ENCODE measurements around the gene DIPK1B. TPM values are rescaled to one million over a fixed set of nuclear protein-coding genes. Genes with fewer than 3 reads are reported as not detected.

The DIPK1B gene
- total and polyA plus RNA-seq, 2 experiments from 2014 or later: 18.7 to 60.0 TPM

DNA sequence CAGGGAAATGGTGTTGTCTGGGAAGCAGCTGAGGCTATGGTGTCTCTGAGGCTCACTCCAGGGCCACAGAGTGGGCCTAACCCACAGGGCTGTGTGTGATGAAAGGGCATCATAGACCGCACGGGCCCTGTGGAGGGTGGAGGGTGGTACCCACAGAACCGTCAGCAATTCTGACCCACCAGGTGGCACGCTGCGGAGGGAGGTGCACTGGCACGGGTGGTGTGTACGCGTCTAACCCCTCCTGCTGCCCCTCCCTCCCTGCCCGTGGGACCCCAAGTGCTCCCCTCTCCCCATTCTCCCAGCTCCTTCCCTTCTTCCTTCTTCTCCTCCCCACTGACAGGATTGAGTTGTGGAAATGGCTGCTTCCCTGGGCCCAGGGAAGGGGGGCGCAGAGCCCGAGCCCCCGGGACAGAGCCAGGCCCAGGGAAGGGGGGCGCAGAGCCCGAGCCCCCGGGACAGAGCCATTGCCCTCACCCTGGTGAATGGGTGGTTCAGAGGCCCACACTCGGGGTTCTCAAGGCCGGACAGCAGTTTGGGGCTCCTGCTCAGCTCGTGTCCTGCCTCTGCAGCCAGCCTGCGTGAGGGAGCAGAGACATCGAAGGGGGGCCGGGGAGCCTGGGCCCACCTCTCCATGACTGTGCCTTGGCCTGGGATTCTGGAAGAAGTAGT lies 23.6 kb downstream of the DIPK1B start (continued):
- TF ChIP-seq, protein P1, sequence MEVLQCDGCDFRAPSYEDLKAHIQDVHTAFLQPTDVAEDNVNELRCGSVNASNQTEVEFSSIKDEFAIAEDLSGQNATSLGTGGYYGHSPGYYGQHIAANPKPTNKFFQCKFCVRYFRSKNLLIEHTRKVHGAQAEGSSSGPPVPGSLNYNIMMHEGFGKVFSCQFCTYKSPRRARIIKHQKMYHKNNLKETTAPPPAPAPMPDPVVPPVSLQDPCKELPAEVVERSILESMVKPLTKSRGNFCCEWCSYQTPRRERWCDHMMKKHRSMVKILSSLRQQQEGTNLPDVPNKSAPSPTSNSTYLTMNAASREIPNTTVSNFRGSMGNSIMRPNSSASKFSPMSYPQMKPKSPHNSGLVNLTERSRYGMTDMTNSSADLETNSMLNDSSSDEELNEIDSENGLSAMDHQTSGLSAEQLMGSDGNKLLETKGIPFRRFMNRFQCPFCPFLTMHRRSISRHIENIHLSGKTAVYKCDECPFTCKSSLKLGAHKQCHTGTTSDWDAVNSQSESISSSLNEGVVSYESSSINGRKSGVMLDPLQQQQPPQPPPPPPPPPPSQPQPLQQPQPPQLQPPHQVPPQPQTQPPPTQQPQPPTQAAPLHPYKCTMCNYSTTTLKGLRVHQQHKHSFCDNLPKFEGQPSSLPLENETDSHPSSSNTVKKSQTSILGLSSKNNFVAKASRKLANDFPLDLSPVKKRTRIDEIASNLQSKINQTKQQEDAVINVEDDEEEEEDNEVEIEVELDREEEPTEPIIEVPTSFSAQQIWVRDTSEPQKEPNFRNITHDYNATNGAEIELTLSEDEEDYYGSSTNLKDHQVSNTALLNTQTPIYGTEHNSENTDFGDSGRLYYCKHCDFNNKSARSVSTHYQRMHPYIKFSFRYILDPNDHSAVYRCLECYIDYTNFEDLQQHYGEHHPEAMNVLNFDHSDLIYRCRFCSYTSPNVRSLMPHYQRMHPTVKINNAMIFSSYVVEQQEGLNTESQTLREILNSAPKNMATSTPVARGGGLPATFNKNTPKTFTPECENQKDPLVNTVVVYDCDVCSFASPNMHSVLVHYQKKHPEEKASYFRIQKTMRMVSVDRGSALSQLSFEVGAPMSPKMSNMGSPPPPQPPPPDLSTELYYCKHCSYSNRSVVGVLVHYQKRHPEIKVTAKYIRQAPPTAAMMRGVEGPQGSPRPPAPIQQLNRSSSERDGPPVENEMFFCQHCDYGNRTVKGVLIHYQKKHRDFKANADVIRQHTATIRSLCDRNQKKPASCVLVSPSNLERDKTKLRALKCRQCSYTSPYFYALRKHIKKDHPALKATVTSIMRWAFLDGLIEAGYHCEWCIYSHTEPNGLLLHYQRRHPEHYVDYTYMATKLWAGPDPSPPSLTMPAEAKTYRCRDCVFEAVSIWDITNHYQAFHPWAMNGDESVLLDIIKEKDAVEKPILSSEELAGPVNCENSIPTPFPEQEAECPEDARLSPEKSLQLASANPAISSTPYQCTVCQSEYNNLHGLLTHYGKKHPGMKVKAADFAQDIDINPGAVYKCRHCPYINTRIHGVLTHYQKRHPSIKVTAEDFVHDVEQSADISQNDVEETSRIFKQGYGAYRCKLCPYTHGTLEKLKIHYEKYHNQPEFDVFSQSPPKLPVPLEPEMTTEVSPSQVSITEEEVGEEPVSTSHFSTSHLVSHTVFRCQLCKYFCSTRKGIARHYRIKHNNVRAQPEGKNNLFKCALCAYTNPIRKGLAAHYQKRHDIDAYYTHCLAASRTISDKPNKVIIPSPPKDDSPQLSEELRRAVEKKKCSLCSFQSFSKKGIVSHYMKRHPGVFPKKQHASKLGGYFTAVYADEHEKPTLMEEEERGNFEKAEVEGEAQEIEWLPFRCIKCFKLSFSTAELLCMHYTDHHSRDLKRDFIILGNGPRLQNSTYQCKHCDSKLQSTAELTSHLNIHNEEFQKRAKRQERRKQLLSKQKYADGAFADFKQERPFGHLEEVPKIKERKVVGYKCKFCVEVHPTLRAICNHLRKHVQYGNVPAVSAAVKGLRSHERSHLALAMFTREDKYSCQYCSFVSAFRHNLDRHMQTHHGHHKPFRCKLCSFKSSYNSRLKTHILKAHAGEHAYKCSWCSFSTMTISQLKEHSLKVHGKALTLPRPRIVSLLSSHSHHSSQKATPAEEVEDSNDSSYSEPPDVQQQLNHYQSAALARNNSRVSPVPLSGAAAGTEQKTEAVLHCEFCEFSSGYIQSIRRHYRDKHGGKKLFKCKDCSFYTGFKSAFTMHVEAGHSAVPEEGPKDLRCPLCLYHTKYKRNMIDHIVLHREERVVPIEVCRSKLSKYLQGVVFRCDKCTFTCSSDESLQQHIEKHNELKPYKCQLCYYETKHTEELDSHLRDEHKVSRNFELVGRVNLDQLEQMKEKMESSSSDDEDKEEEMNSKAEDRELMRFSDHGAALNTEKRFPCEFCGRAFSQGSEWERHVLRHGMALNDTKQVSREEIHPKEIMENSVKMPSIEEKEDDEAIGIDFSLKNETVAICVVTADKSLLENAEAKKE (CRISPR knock-in tag; IDR thresholded peaks at IDR 0.05): no peak
- TF ChIP-seq POLR2AphosphoS5 (IDR thresholded peaks at IDR 0.05; ENCODE audit: low read depth) (no peak), JUNB (IDR thresholded peaks at IDR 0.05; ENCODE audit: unreplicated experiment) (no peak), STAT1 (IDR thresholded peaks at IDR 0.05; ENCODE audit: unreplicated experiment) (no peak), ZNF331 (CRISPR knock-in tag; IDR thresholded peaks at IDR 0.05; ENCODE audit: low read depth) (no peak)

DNA sequence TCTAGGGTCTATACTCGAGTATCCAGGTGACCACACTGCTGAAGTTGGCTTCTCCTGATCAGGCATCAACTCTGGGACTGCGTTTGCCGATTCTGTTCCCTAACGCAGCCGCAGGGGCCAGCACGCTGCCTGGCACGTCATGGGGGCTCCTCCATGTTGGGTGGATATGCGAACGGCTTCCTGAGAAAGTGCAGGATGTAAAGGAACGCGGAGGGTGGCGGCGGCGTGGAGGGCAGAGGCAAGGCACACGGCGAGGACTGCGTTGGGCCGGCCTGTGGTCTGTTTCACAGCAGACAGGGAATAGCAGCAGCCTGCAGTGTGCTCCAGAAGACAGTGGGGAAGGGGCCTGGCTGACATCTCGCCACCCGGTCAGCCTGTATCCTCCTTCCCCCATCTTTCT lies 26.6 kb downstream of the DIPK1B start:
- Mint-ChIP-seq H3K36me3 (ENCODE audit: low read depth) (no peaks in the 10 kb centered on the region), H3K27me3 (ENCODE audit: insufficient read depth, low read depth, poor library complexity) (peaks cover 14% of the 10 kb centered on the region), H3K27ac (no peak overlapping the region), H3K9me3 (no peaks in the 10 kb centered on the region; the same call in 2 of the 3 replicates), H3K4me3 (no peak overlapping the region), H3K4me1 (peaks cover 2% of the 10 kb centered on the region; the same call in 1 of the 3 replicates)
- Histone ChIP-seq H3K27me3 (ENCODE audit: insufficient read depth) (no peaks in the 10 kb centered on the region), H3K9me2 (ENCODE audit: insufficient read depth) (no peaks in the 10 kb centered on the region), H3K4me2 (no peak overlapping the region), H3F3A (replicated peaks; ENCODE audit: low read depth) (no peaks in the 10 kb centered on the region), H3K79me2 (replicated peaks; ENCODE audit: insufficient read depth) (no peaks in the 10 kb centered on the region), H4K20me1 (replicated peaks; ENCODE audit: insufficient read depth) (no peaks in the 10 kb centered on the region), H3K36me3 (ENCODE audit: insufficient read depth) (no peaks in the 10 kb centered on the region), H3K4me3 (no peak overlapping the region), H2AFZ (no peak overlapping the region), H3K4me1 (ENCODE audit: insufficient read depth) (no peaks in the 10 kb centered on the region), H3K27ac (ENCODE audit: low read depth) (no peak overlapping the region)
- TF ChIP-seq CREB1 (CRISPR knock-in tag; IDR thresholded peaks at IDR 0.05; ENCODE audit: low read depth) (no peak), STAT1 (IDR thresholded peaks at IDR 0.05; ENCODE audit: unreplicated experiment) (no peak)
- no peak for ATAC-seq
- no peak for DNase-seq (ENCODE audit: low spot score)

Data from GM23338 (cell line).